ENCODE measurements around the gene MAML3. TPM values are rescaled to one million over a fixed set of nuclear protein-coding genes. Genes with fewer than 3 reads are reported as not detected.

Gene MAML3
- polyA plus RNA-seq, 1 donor = 6.0 TPM

DNA sequence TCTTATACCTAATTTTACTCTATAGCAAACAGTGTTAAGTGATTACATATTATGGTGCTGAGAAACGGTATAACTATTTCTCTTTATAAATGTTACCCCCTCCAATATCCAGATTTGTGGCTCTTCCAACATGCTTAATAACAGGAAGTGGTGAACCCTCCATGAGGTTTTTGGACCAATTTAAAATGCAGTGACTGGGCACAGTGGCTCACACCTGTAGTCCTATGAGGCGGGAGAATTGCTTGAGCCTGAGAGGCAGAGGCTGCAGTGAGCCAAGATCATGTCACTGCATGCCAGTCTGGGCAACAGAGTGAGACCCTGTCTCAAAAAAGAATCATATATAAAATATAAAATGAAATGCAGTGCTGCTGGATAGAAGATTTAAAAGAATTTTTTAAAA is 351.1 kb downstream of the MAML3 start:
- DNase-seq = no peak

DNA sequence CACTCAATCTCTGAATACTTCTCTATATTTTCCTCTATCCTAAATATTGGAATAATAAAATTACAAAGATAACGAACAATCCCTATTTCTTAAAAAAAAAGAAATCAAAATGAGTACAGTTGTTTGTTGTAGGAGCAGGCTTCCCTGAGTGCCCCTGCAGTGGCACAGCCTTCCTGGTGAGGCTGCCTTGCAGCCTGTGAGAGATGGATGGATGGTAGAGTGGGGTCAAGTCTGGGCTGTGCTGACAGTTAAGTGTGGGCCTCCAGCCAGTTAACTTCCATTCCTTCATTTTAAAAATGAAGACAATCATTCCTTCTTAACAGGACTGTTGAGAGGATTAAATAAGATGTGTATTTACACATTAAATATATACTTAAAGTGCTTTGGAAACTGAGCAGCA is 351.5 kb downstream of the MAML3 start:
- DNase-seq = no peak

DNA sequence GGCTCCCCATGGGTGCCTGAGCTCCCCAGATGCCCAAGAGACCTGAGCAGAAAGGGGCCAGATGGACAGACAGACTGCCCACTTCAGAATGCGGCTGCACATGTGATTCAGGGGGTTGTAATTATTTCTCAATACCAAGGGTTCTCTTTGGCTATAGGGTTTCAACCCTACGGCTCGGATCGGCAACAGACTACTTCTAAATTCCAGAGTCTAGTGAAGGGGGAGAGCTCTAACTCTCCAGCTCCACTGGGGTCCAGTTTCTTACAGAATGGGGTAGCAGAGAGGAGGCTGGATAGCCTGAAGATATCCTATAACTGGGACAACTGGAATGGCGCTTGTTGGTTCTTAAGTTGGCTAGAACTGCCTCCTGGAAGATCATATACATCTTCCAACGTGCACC is 352.1 kb downstream of the MAML3 start:
- no peak for DNase-seq

DNA sequence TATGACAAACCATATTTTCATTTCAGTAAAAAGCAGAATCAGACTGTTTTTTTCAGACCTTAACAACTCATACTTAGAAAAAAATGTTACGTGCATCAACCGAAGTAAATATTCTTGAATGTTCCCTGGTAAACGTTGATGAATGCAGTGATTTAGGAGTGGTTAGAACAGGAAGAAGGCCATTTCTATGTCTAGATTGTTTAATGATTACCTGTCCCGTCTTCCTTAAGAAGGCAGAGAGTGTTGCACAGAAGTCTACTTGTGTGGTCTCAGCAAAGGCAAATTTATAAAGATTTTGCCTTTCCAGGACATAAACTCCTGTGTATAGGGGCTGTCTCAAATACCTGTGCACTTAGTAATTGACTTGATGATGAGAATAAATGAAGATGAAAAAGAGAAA is 353.9 kb downstream of the MAML3 start:
- DNase-seq = no peak

DNA sequence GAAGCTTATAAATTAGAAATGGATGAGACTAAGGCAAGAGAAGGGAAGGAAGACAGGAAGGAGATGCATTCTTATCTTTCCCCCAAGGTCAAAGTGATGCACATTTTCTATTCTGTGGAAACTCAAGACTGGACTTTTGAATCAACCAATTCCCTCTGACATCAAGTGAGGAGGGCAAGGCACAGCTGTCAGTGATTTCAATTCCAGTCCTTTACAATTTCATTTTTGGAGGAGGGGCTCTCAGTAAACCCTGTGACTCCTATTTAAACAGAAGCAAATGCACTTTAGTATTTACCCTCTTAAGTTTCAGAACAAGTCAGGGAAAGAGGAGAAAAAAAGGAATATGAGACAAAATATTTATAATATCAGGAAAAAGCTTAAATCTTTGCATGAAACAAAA is 354.4 kb downstream of the MAML3 start:
- no peak for DNase-seq

DNA sequence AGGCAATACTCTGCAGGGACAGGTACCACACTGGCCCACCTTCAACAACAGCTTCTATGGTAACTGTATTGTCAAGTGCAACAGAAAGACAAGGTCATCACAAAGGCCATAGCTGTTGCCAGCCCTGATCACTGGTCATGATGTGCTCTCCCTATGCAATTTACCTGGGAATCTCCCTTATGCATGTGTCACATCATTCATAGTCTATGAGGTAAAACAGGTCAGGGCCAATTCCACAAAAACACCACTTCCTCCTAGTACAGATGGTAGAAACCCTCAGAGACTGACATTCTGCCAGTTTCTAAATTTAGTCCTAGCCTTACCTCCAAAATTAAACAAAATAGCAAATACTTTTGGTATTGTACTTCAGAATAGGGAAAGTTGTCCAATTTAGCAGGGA is 355.5 kb downstream of the MAML3 start:
- DNase-seq = no peak

GRCh38 chr4:139797287-139797686 is 356.7 kb downstream of the MAML3 start:
- no peak for DNase-seq

DNA sequence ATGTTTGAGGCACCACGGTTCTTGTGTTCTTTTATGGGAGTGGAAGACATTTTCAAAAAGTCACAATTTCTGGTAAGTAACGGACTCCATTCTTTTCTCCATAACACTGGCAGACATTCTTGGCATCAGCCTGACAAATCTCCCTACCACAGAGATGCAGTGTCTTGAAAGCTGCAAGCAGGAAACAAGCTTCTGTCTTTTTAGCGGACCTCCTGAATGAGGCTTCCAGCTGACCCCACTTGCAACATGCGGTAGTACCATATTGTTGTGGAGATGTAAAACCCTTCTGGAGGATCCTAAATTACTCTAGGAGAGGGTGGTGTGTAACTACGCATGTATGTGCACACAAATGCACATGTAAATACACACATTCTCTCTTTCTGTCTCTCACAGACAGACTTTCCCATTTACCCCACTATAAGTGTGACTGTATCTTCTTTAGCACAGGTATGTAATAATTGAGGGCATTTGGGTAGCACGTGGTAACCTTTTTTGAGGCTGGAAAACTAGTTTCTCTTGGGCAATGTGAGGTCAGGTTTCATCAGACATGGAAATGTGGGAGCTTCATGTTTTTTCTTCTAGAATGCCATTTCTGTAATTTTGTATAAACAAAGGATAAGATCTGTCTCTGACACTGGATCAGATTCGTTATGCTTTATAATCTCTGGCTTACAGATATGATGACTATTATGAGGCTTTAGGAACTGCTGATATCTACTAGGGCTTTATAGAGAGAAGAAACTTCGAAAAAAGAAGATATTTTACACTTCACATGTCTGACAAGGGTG is 358.3 kb downstream of the MAML3 start:
- no peak for DNase-seq

DNA sequence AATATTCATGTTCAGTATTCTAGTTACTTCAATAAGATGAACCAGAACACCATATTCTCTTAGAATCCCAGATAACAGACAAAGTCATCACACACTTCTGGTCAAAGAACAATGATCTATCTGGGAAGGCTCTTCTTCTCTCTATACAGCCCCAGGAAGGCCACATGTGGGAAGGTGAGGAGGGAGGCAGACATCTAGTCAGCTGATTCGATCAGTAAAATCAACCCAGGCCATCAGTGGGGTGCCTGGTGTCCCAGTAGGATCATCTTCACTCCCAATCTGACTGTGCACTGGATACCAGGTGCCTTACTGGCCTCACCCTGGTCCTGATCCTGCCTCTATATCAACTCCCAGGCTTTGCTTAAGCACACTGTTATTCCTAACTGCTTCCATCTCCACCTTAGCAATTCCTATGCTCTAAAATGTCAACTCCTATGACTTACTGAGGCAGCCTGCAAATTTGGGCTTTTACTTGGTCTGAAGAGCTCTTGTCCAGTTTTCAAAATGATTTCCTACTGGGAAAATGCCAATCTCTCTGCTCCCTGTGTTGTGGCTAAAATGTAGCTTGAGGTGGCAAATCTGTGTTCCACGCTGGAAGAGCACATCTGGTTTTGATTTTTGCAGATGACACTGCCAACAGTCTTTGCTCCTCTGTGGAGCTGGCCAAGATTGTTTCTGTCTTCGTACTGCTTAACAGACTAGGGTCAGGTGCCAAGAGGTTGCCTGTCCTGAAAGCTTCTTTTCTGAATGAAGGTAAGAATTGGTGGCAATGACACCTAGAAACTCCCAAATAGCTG is 359.6 kb downstream of the MAML3 start:
- peak; percentile 52 for DNase-seq

DNA sequence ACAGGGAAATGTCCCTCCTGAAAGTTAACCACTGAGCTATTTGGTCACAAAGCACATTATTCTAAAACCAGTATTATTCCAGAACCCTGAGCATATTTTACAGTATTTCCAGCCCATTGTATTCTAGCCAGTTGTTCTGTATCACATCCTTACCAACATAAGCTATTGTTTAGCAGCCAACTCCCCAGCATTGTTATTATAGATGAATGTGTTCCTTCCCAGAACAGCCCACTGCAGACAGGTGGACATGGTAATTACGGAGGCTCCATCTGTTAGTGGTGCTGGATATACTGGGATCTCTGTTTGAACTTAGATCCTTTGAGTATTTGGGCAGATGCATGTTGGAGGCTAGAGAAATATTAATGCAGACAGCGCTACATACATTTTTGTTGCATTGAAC is 362.3 kb downstream of the MAML3 start:
- no peak for DNase-seq

DNA sequence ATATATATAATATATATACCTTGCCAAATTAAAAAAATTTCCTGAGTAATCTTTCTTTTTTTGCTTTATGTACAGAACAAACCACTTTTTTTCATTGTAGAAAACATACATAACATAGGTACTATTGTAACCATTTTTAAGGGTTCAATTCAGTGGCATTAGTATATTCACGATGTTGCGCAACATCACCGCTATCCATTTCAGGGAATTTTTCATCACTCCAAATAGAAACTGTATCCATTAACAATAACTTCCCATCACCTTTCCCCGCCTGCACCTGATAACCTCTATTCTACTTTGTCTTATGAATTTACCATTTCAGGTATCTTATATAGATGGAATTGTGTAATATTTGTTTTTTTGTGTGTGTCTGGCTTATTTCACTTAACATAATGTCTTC is 363.7 kb downstream of the MAML3 start:
- no peak for DNase-seq

- DNase-seq = no peak
Measured at GRCh38 chr4:139789096-139789654, 364.8 kb downstream of the MAML3 start.

- DNase-seq = no peak
Measured at GRCh38 chr4:139786494-139787354, 367.3 kb downstream of the MAML3 start.

DNA sequence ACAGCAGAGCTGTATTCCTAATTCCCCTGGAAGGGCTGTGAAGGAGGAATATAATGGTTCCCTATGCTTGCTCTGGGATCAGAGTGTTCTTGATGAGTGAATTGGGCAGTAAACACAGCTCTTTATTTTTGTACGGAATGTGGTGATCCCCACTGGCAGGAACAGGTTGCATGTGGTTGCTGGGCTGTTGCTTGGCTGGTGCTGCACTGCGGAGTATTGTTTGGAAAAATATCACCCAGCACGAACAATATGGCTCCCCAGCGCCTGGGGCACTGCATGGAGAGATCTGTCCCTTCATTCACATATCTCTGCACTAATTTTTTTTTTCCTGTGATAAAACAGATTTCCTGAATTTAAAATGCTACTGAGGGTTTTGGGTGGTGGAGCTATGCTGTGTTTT is 368.6 kb downstream of the MAML3 start:
- no peak for DNase-seq

DNA sequence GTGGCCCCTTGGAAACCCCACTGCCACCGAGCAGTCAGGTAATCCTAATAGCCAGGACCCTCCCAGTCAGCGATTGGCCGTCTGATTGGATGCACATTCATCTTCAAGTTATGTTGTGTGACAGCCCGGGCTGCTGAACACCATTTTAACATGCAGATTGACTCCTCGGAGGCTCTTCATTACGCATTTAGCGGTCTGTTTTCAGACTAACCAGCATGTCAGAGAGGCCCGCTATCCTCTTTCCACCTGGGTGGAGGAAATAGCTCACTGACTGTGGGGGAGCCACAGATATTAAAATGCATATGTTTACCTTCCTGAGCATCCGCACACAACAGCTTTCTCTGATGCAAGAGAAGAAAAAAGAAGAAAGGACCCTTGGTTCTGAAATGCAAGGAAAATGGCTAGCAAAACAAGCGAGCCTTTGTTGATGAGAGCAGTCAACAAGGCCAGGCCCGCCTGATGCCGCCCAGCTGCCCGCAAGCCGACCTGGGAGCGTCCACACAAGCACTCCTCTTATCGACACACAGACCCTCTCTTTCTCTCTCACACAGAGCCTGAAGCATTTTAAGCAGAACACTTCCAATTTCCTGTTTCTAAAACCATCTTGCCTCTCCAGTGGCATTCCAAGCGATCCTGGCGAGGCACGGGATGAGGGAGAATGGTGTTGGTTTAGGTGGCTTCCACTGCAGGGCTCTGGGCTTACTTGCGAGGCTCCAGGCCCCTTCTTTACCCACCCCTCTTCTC is 370.1 kb downstream of the MAML3 start:
- DNase-seq = no peak

DNA sequence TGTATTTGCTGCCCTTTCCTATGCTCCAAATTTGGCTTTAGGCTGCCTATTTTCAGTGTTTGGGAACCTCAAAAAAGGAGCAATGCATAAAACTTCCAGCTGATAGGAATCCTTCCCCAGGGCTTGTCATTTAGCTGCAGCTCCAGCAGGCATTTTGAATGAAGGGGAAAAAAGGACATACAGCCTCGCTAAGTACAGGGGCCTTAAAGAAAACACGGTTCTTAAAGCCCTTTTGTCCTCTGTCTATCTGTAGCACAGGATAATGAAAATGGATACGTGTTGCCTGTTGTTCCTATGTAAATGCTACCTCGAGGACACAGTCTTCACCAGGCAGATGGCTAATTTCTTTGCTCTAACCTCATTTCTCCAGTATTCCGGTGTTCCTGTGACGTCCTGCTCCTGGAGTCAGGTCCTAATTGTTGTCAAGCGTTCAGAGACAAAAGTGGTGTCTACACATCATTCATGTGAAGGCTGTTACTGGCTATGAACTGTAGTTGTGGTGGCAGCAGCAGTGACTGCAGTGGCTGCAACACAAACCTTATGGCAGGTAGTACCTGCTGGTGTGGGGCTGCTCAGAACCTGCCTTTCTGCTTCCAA is 371.0 kb downstream of the MAML3 start:
- no peak for DNase-seq

DNA sequence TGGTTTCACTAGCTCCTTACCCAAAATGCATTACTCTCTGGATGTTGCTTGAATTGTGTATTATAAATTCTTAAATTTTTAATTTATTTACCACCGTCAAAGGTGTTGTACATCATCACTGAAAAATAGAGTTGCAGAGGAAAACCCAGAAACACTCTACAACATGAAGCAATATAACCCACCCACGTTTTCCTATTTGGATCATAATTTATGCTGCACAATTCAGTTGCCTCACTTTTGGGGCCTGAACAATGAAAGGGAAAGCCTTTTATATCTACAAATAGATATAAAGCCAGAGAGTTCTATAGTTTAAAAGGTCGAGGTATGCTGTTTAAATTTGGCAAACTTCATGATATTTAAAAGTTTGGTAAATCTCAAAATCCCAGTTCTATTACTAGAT is 372.9 kb downstream of the MAML3 start:
- no peak for DNase-seq

GRCh38 chr4:139779691-139780090 is 374.3 kb downstream of the MAML3 start:
- DNase-seq = no peak

DNA sequence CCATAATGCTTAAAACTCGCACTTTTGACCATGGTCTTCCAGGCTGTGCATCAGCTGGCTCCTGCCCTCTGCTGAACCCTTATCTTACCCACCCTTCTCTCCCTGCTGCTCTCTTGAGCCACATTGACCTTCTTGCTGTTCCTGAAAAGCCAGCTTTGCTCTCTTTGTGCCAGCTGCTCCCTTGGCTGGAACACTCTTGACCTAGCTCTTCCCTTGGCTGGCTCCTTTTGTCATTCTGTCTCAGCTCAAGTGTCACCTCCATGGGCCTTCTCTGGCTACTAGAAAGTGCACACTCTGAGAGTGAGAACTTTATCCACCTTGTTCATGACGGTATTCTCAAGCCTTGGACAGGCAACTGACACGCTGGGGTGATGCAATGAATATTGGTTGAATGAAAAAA is 376.2 kb downstream of the MAML3 start:
- DNase-seq = no peak

DNA sequence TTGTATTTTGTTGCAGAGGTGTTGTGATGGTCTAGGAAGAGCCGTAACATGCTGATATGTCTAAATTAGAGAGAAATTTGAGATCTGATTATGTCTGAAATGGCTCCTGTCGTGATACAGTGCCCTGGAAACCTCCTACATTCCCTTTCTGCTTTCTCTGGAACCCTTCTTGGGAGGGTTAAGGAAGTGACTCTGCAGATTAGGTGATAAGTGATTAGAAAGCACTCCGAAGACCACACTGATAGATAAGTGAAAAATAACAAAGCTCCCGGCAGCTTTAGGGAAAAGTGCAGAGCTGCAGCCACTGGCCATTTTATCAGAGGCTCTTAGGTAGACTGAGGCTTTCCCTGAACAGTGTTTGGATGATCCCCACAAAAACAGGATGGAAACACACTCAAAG is 377.7 kb downstream of the MAML3 start:
- DNase-seq = no peak

DNA sequence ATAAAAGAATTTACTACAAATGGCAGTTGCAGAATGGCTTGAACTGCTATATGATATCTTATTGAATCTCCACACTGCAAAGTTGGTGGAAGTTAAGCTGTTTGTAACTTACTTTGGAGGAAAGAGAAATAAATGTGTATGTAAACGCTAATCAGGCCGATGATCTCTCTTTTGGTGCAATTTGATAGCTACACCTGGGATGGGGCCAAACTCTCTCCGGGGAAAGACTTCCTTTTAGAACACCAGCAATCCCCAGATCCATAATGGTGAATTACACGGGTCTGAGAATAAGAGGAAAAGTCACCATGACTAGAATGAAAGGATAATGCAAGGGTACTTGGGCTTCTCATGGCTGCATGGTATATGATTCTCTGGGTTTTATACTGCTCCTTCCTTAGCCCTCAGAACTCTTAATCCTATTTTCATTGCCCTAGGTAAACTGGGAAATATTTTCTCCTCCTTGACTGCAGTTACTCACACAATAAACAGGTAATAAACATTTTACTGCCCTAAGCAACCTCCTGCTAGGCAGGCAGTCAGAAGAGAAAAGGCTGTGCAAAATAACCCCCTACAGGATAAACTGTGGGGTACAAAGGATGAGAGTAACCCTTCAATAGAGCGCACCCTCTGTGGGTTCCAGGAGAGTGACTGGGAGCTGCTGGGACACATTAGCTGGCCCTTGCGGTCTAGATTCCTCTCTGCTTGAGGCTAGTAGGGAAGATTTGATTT is 379.1 kb downstream of the MAML3 start:
- DNase-seq = no peak
